ENCODE data around the gene RHEBL1.

The RHEBL1 gene

GRCh38 chr12:49069507-49070346, at the start of gene RHEBL1:
Gene RHEBL1 (minus strand): TSS chr12:49069979. CDS start chr12:49069785, 194 bp downstream.
- DNase-seq: peak; percentile 99
- in situ Hi-C loops (cut with HindIII; ENCODE audit: low pct_ligation_motif_present, low pct_unique_long_range_greater_than_20kb, low sequenced_read_pairs): no loop called here

- DNase-seq: peak; percentile 33
- in situ Hi-C loops (cut with HindIII; ENCODE audit: low pct_ligation_motif_present, low pct_unique_long_range_greater_than_20kb, low sequenced_read_pairs): no loop called here
Measured at GRCh38 chr12:49111206-49111605, 41.4 kb upstream of the RHEBL1 start.

GRCh38 chr12:49110464-49111155, 40.8 kb upstream of the RHEBL1 start, which contains the start of gene LMBR1L:
Gene LMBR1L (minus strand): TSS chr12:49110847. CDS start chr12:49110555, 292 bp downstream.
- peak; percentile 100 for DNase-seq
- in situ Hi-C loops (cut with HindIII; ENCODE audit: low pct_ligation_motif_present, low pct_unique_long_range_greater_than_20kb, low sequenced_read_pairs): no loop called here

- in situ Hi-C loops (cut with HindIII; ENCODE audit: low pct_ligation_motif_present, low pct_unique_long_range_greater_than_20kb, low sequenced_read_pairs): no loop called here
- DNase-seq: no peak
Measured at GRCh38 chr12:49109641-49110463, 40.1 kb upstream of the RHEBL1 start.

GRCh38 chr12:49108958-49109404, 39.2 kb upstream of the RHEBL1 start:
- DNase-seq: no peak
- in situ Hi-C loops (cut with HindIII; ENCODE audit: low pct_ligation_motif_present, low pct_unique_long_range_greater_than_20kb, low sequenced_read_pairs): no loop called here

- no peak for DNase-seq
- in situ Hi-C loops (cut with HindIII; ENCODE audit: low pct_ligation_motif_present, low pct_unique_long_range_greater_than_20kb, low sequenced_read_pairs): no loop called here
Measured at GRCh38 chr12:49105504-49106084, 35.8 kb upstream of the RHEBL1 start.

GRCh38 chr12:49104822-49105221, 35.0 kb upstream of the RHEBL1 start:
- in situ Hi-C loops (cut with HindIII; ENCODE audit: low pct_ligation_motif_present, low pct_unique_long_range_greater_than_20kb, low sequenced_read_pairs): no loop called here

GRCh38 chr12:49100380-49100779, 30.6 kb upstream of the RHEBL1 start:
- in situ Hi-C loops (cut with HindIII; ENCODE audit: low pct_ligation_motif_present, low pct_unique_long_range_greater_than_20kb, low sequenced_read_pairs): no loop called here
- no peak for DNase-seq

More at GRCh38 chr12:49104822-49105221, 35.0 kb upstream of the RHEBL1 start:
- no peak for DNase-seq

GRCh38 chr12:49098703-49099102, 28.9 kb upstream of the RHEBL1 start:
- in situ Hi-C loops (cut with HindIII; ENCODE audit: low pct_ligation_motif_present, low pct_unique_long_range_greater_than_20kb, low sequenced_read_pairs): no loop called here
- no peak for DNase-seq

- peak; percentile 68 for DNase-seq
- in situ Hi-C loops (cut with HindIII; ENCODE audit: low pct_ligation_motif_present, low pct_unique_long_range_greater_than_20kb, low sequenced_read_pairs): no loop called here
Measured at GRCh38 chr12:49098035-49098451, 28.3 kb upstream of the RHEBL1 start.

GRCh38 chr12:49097381-49097780, 27.6 kb upstream of the RHEBL1 start:
- in situ Hi-C loops (cut with HindIII; ENCODE audit: low pct_ligation_motif_present, low pct_unique_long_range_greater_than_20kb, low sequenced_read_pairs): no loop called here
- DNase-seq: no peak

- DNase-seq: no peak
- in situ Hi-C loops (cut with HindIII; ENCODE audit: low pct_ligation_motif_present, low pct_unique_long_range_greater_than_20kb, low sequenced_read_pairs): no loop called here
Measured at GRCh38 chr12:49094975-49095365, 25.2 kb upstream of the RHEBL1 start.

GRCh38 chr12:49094160-49094974, 24.6 kb upstream of the RHEBL1 start, which contains the start of gene DHH:
Gene DHH (minus strand): TSS chr12:49094801. CDS start chr12:49094512, 289 bp downstream.
- DNase-seq: peak; percentile 47
- in situ Hi-C loops (cut with HindIII; ENCODE audit: low pct_ligation_motif_present, low pct_unique_long_range_greater_than_20kb, low sequenced_read_pairs): no loop called here

- in situ Hi-C loops (cut with HindIII; ENCODE audit: low pct_ligation_motif_present, low pct_unique_long_range_greater_than_20kb, low sequenced_read_pairs): no loop called here
- no peak for DNase-seq
Measured at GRCh38 chr12:49093792-49094159, 24.0 kb upstream of the RHEBL1 start.

GRCh38 chr12:49092816-49093406, 23.1 kb upstream of the RHEBL1 start:
- no peak for DNase-seq
- in situ Hi-C loops (cut with HindIII; ENCODE audit: low pct_ligation_motif_present, low pct_unique_long_range_greater_than_20kb, low sequenced_read_pairs): no loop called here

- in situ Hi-C loops (cut with HindIII; ENCODE audit: low pct_ligation_motif_present, low pct_unique_long_range_greater_than_20kb, low sequenced_read_pairs): no loop called here
- DNase-seq: peak; percentile 68
Measured at GRCh38 chr12:49092086-49092815, 22.5 kb upstream of the RHEBL1 start.

GRCh38 chr12:49091836-49092085, 22.0 kb upstream of the RHEBL1 start:
- in situ Hi-C loops (cut with HindIII; ENCODE audit: low pct_ligation_motif_present, low pct_unique_long_range_greater_than_20kb, low sequenced_read_pairs): no loop called here
- DNase-seq: no peak
